ENCODE measurements around the gene CDCA3. TPM values are rescaled to one million over a fixed set of nuclear protein-coding genes. Genes with fewer than 3 reads are reported as not detected.
A peak's percentile ranks its signal among the peaks of the same experiment; 100 is the strongest.
"Not testable (repeated sequence)": the region's sequence is repeated elsewhere in the genome, so short reads cannot be mapped to it uniquely, and the experiment has no call there.

Gene CDCA3
- total and polyA plus RNA-seq, 3 experiments from 2014 or later, result 0.68 to 37.6 (median 35.9) TPM

DNA sequence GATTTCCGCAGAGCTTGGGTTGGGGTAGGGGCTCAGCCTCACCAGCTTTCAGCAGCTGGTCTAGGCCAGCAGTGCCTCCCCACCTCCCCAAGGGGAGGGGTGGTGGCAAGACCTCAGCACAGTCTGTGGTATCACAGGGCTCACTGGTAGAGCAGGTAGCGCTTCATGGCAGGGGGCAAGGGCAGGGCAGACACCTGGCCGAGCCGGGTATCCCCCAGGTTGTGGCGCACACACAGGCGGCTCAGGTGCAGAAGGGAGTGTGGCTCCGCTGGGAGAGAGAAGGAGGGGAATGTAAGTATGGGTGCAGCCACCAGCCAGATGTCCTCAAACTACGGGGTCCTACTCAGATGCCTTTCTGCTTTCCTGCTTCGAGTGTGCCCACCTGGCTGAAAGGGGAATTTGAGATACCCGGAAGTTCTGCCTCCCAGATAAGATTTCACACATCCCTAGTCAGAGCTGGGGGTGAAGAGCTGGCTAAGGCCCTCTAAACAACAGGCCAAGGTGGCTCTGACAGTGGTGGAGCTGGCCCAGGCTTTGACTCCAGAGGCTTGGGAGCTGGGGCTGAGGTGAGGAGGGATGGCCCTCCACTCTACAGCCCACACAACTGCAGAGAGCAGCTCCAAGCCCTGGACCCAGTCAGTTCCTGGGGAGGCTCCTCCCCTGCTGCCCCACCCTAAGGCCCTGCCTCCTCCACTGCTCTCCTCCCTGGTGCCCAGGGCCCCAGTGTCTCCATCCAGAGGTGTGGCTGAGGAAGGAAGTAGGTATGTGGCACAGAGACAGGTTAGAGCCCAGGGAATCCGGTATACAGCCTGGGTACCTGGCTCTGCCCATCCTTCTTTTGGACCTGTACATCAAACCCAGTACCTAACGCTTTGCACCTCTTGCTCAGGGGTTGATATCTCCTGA is 20.2 kb upstream of the CDCA3 start:
- Mint-ChIP-seq H3K4me1 (peaks cover 50 to 67% (median 58%) of the 10 kb centered on the region in 3 donors), H3K4me3 (peak overlapping the region; percentile 83 to 97 (median 89)), H3K27ac (peak overlapping the region; percentile 79 to 99 (median 88)), H3K9me3 (no peaks in the 10 kb centered on the region), H3K27me3 (no peaks in the 10 kb centered on the region), H3K36me3 (peaks cover 0 to 53% (median 7%) of the 10 kb centered on the region in 3 donors)
- Histone ChIP-seq H3K36me3 (ENCODE audit: insufficient read depth, low read length) (peaks cover 17% of the 10 kb centered on the region), H3K27me3 (ENCODE audit: insufficient read depth, low read length, poor library complexity, severe bottlenecking) (no peaks in the 10 kb centered on the region), H3K9me3 (ENCODE audit: low read length) (no peaks in the 10 kb centered on the region), H3K27ac (ENCODE audit: low read depth, low read length) (no peak overlapping the region), H3K4me1 (ENCODE audit: insufficient read depth, low read length) (peaks cover 42% of the 10 kb centered on the region), H3K4me3 (ENCODE audit: low read length) (peak overlapping the region; percentile 96)
- CTCF ChIA-PET, result interaction anchor here (0.8 to 11.0 kb wide), 28 partner anchors 7 to 535 kb away, joined by 3 to 135 read pairs (median 9); partner anchors contain the start of genes ATN1, C1R, C1RL and CDCA3
- DNase-seq, result peak in 1 of 5 donors; percentile 27
- POLR2A ChIA-PET, result interaction anchor here (1.1 to 3.6 kb wide), 5 partner anchors 19 to 90 kb away, joined by 4 to 46 read pairs (median 22); partner anchors contain the start of genes CDCA3, ENO2 and USP5

DNA sequence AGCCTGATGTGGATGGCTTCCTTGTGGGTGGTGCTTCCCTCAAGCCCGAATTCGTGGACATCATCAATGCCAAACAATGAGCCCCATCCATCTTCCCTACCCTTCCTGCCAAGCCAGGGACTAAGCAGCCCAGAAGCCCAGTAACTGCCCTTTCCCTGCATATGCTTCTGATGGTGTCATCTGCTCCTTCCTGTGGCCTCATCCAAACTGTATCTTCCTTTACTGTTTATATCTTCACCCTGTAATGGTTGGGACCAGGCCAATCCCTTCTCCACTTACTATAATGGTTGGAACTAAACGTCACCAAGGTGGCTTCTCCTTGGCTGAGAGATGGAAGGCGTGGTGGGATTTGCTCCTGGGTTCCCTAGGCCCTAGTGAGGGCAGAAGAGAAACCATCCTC is 19.2 kb upstream of the CDCA3 start:
- H3K9me3 ChIP-seq (ENCODE audit: low read length); H3K9me3 Mint-ChIP-seq; POLR2A ChIA-PET; H3K27me3 Mint-ChIP-seq; H3K4me3 ChIP-seq (ENCODE audit: low read length); H3K27ac ChIP-seq (ENCODE audit: low read depth, low read length); DNase-seq; H3K27me3 ChIP-seq (ENCODE audit: insufficient read depth, low read length, poor library complexity, severe bottlenecking): not testable (repeated sequence)
- Mint-ChIP-seq H3K27ac (peak overlapping the region in 7 of 8 donors; percentile 48 to 92 (median 77)), H3K4me1 (peaks cover 49 to 67% (median 58%) of the 10 kb centered on the region in 3 donors), H3K4me3 (peak overlapping the region in 6 of 7 donors; percentile 23 to 91 (median 58)), H3K36me3 (peaks cover 0 to 56% (median 7%) of the 10 kb centered on the region in 3 donors)
- Histone ChIP-seq H3K36me3 (ENCODE audit: insufficient read depth, low read length) (peaks cover 17% of the 10 kb centered on the region), H3K4me1 (ENCODE audit: insufficient read depth, low read length) (peaks cover 42% of the 10 kb centered on the region)
- CTCF ChIA-PET, result interaction anchor here (1.0 to 11.0 kb wide), 17 partner anchors 14 to 534 kb away, joined by 3 to 135 read pairs (median 7); partner anchors contain the start of genes ATN1, C1R, C1RL and CDCA3

DNA sequence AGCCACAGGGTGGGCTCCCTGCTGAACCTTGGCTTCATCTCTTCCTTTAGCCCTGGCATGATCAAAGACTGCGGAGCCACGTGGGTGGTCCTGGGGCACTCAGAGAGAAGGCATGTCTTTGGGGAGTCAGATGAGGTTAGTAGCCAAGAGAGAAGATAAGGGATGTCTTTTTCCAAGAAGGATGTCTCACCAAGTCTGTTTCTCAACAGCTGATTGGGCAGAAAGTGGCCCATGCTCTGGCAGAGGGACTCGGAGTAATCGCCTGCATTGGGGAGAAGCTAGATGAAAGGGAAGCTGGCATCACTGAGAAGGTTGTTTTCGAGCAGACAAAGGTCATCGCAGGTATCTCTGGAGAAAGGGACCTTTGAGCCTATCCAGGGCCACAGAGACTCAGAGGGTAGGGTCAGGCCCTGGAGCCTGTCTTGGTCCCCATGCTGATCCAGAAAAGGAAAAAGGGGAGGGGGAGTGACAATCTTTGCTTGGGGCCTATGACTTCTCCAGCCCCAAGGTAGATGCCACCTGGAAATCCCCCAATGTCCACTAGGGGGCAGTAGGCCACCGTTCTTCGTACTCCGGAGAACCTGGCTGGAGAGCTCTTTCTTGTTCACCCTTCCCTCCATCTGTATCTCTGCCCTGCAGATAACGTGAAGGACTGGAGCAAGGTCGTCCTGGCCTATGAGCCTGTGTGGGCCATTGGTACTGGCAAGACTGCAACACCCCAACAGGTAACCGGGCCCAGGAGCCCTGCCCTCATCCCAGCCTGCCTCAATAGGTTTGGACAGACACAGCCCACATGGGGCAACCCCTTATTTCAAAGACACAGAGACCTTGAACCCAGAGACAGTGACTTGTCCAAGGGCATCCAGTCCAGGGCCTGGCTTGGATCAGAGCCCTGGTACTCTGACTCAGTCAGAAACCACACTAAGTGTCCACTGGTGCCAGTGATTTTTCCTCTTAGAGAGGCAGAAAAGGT is 18.2 kb upstream of the CDCA3 start:
- H3K4me1 ChIP-seq (ENCODE audit: insufficient read depth, low read length), result peaks cover 42% of the 10 kb centered on the region

DNA sequence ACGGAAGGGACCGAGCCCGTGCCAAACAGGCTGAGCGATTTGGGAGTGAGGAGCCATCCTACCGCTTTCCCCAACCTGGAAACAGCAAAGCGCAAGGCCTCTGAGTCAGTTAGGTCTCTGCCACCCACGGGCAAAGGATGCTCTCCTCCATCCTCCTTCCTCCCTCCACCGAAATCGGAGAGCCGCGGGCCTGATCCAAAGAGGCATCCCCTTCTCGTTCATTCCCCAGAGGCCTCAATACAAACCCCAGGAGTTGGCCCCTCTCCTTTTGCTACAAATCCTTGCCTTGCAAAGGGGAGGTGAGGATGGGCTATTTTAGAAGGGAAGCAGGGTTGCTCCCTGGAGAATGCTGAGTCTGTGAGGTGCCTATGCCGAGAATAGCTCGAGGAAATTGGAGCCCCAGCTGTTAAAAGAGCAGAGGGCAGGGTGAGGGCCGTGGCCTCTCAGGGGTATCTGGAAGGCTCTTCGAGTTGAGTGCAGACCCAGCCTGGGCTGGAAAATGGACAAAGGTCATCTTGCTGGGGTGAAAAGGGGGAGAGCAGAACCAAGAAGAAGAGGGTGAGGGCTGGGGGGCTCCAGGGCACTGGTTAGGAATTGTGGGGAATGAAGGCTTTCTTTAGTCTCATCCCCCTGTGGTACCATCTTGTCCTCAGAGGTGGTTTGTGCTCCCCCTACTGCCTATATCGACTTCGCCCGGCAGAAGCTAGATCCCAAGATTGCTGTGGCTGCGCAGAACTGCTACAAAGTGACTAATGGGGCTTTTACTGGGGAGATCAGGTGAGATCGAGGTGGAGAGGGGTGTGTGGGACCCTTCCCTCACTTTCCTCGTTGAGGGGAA is 17.3 kb upstream of the CDCA3 start:
- no peaks in the 10 kb centered on the region for H3K27me3 ChIP-seq (ENCODE audit: insufficient read depth, low read length, poor library complexity, severe bottlenecking)
- peak overlapping the region; percentile 76 for H3K27ac ChIP-seq (ENCODE audit: low read depth, low read length)
- Mint-ChIP-seq H3K4me3 (peak overlapping the region; percentile 85 to 96 (median 92)), H3K4me1 (peaks cover 43 to 56% (median 47%) of the 10 kb centered on the region in 3 donors), H3K36me3 (peaks cover 2 to 72% (median 12%) of the 10 kb centered on the region in 3 donors), H3K27ac (peak overlapping the region; percentile 82 to 93 (median 88)), H3K27me3 (no peaks in the 10 kb centered on the region), H3K9me3 (no peaks in the 10 kb centered on the region)
- peaks cover 38% of the 10 kb centered on the region for H3K4me1 ChIP-seq (ENCODE audit: insufficient read depth, low read length)
- no peaks in the 10 kb centered on the region for H3K9me3 ChIP-seq (ENCODE audit: low read length)
- peak overlapping the region; percentile 38 for H3K4me3 ChIP-seq (ENCODE audit: low read length)
- DNase-seq, result no peak
- peaks cover 26% of the 10 kb centered on the region for H3K36me3 ChIP-seq (ENCODE audit: insufficient read depth, low read length)
- CTCF ChIA-PET, result interaction anchor here (0.9 to 11.0 kb wide), 18 partner anchors 14 to 245 kb away, joined by 3 to 135 read pairs (median 9); partner anchors contain the start of genes ATN1, C12orf57, CDCA3 and LPCAT3
- POLR2A ChIA-PET, result interaction anchor here (0.9 to 3.8 kb wide), 8 partner anchors 15 to 398 kb away, joined by 3 to 36 read pairs (median 5); partner anchors contain the start of genes CDCA3, ENO2, USP5 and VAMP1

More for the DNA sequence above, 18.2 kb upstream of the CDCA3 start:
- H3K27me3 Mint-ChIP-seq, result no peaks in the 10 kb centered on the region
- POLR2A ChIA-PET, result interaction anchor here (0.5 to 3.8 kb wide), 10 partner anchors 16 to 226 kb away, joined by 3 to 36 read pairs (median 4); partner anchors contain the start of genes C12orf57, CDCA3, ENO2 and MLF2
- peaks cover 48 to 61% (median 52%) of the 10 kb centered on the region in 3 donors for H3K4me1 Mint-ChIP-seq
- peak overlapping the region; percentile 82 to 92 (median 86) for H3K27ac Mint-ChIP-seq
- CTCF ChIA-PET, result interaction anchor here (0.6 to 11.0 kb wide), 32 partner anchors 11 to 256 kb away, joined by 3 to 135 read pairs (median 4); partner anchors contain the start of genes ATN1, C12orf57, C1RL and CDCA3
- H3K36me3 Mint-ChIP-seq, result peaks cover 2 to 66% (median 12%) of the 10 kb centered on the region in 3 donors
- H3K27me3 ChIP-seq (ENCODE audit: insufficient read depth, low read length, poor library complexity, severe bottlenecking), result no peaks in the 10 kb centered on the region
- H3K4me3 ChIP-seq (ENCODE audit: low read length), result no peak overlapping the region
- no peaks in the 10 kb centered on the region for H3K9me3 Mint-ChIP-seq
- H3K27ac ChIP-seq (ENCODE audit: low read depth, low read length), result peak overlapping the region; percentile 76
- peak; percentile 76 to 87 (median 79) for DNase-seq
- H3K9me3 ChIP-seq (ENCODE audit: low read length), result no peaks in the 10 kb centered on the region
- H3K36me3 ChIP-seq (ENCODE audit: insufficient read depth, low read length), result peaks cover 23% of the 10 kb centered on the region
- peak overlapping the region; percentile 85 to 96 (median 92) for H3K4me3 Mint-ChIP-seq

DNA sequence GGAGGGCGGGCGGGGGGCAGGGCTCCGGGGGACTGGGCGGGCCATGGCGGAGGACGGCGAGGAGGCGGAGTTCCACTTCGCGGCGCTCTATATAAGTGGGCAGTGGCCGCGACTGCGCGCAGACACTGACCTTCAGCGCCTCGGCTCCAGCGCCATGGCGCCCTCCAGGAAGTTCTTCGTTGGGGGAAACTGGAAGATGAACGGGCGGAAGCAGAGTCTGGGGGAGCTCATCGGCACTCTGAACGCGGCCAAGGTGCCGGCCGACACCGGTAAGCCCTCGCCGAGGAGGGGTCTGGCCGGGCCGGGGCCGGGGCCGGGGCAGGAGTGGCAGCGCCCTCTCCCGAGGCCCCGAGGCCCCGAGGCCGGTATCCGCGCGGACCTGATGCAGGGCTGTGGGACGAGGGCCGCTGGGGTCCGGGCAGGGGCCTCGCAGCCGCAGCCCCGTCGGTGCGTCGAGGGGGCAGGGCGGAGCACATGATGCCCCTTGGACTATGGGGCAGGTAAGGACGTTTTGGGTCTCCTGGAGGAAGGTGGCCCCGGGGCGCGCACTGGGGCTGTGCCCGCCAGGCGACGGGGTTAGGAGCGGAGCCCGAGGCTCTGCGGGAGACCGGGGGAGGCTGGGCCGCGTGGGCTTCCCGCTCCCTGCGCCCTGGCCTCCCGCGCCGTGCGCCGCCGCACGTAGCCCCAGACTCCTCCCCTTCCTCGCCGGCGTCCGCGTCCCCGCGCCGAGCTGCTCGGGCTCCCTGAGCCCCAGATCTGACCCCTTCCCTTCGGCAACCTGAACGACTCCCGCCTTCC is 16.5 kb upstream of the CDCA3 start, which contains the start of gene TPI1:
Gene TPI1, plus strand, starts transcription at position 119 of the 798 bp plus-strand sequence. Its CDS starts 36 bp downstream, at position 155.
- Mint-ChIP-seq H3K27ac (peak within 1 kb of the TSS; percentile 85 to 96 (median 92)), H3K36me3 (peaks cover 2 to 75% (median 12%) of the 10 kb centered on the region in 3 donors), H3K4me1 (peaks cover 43 to 55% (median 47%) of the 10 kb centered on the region in 3 donors), H3K27me3 (no peaks in the 10 kb centered on the region), H3K9me3 (no peaks in the 10 kb centered on the region), H3K4me3 (peak within 1 kb of the TSS; percentile 87 to 98 (median 92))
- Histone ChIP-seq H3K27me3 (ENCODE audit: insufficient read depth, low read length, poor library complexity, severe bottlenecking) (no peaks in the 10 kb centered on the region), H3K9me3 (ENCODE audit: low read length) (no peaks in the 10 kb centered on the region), H3K4me1 (ENCODE audit: insufficient read depth, low read length) (peaks cover 38% of the 10 kb centered on the region), H3K36me3 (ENCODE audit: insufficient read depth, low read length) (peaks cover 33% of the 10 kb centered on the region), H3K4me3 (ENCODE audit: low read length) (peak within 1 kb of the TSS; percentile 58), H3K27ac (ENCODE audit: low read depth, low read length) (peak within 1 kb of the TSS; percentile 76)
- POLR2A ChIA-PET, result interaction anchor here (0.6 to 3.8 kb wide), 7 partner anchors 15 to 397 kb away, joined by 3 to 36 read pairs (median 8); partner anchors contain the start of genes C12orf57, CDCA3, RNU7-1 and USP5
- DNase-seq, result peak; percentile 62 to 85 (median 73)
- CTCF ChIA-PET, result interaction anchor here (1.2 to 11.0 kb wide), 9 partner anchors 14 to 246 kb away, joined by 4 to 135 read pairs (median 8); partner anchors contain the start of genes ATN1, CDCA3, LPCAT3 and USP5

DNA sequence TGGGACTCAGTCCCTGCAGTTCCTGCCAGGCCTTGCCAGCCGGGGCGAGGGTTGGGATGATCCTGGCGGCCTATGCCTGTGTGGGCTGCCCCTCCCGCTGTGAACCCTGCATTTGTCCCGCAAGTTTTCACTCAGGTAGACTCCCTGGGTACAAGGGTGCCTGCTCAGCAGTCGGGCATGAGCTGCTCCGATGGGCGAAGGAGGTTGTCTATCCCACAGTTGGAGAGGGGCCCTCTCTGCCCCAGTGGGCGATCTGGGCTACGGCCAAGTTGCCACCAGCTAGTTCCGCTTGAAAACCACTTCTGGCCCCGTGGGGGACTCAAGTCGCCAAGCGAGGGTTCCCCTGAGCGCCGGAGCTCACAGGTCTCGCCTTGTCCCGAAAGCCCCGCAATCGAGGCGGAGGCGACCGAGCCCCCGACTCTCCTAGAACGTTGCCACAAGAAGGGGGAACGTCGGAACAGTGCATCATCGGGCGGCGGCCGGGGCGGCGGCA is 15.9 kb upstream of the CDCA3 start:
- Mint-ChIP-seq H3K4me3 (peak overlapping the region; percentile 87 to 98 (median 92)), H3K27ac (peak overlapping the region; percentile 85 to 96 (median 91)), H3K27me3 (no peaks in the 10 kb centered on the region), H3K9me3 (no peaks in the 10 kb centered on the region), H3K4me1 (peaks cover 39 to 49% (median 41%) of the 10 kb centered on the region in 3 donors), H3K36me3 (peaks cover 2 to 75% (median 16%) of the 10 kb centered on the region in 3 donors)
- Histone ChIP-seq H3K27me3 (ENCODE audit: insufficient read depth, low read length, poor library complexity, severe bottlenecking) (no peaks in the 10 kb centered on the region), H3K27ac (ENCODE audit: low read depth, low read length) (no peak overlapping the region), H3K4me1 (ENCODE audit: insufficient read depth, low read length) (peaks cover 35% of the 10 kb centered on the region), H3K36me3 (ENCODE audit: insufficient read depth, low read length) (peaks cover 38% of the 10 kb centered on the region), H3K9me3 (ENCODE audit: low read length) (no peaks in the 10 kb centered on the region), H3K4me3 (ENCODE audit: low read length) (peak overlapping the region; percentile 58)
- CTCF ChIA-PET, result interaction anchor here (1.2 to 11.0 kb wide), 7 partner anchors 13 to 93 kb away, joined by 3 to 135 read pairs (median 36); partner anchors contain the start of genes ATN1, CDCA3 and USP5
- POLR2A ChIA-PET, result interaction anchor here (0.6 to 3.8 kb wide), 7 partner anchors 14 to 397 kb away, joined by 3 to 36 read pairs (median 8); partner anchors contain the start of genes C12orf57, CDCA3, RNU7-1 and USP5
- no peak for DNase-seq

Data from CD8-positive, alpha-beta memory T cell (primary cell).